Endothelial cell of umbilical vein (primary cell): ENCODE measurements around the gene CD79B. TPM values are rescaled to one million over a fixed set of nuclear protein-coding genes. Genes with fewer than 3 reads are reported as not detected.

ENCODE experiments used
- BruUV-seq: library from RNA; stranded (reverse); fragments of 400-500 nt; replicated peaks from 2 replicates; lab custom pipeline; 2021; lab: Mats Ljungman, UMichigan
- CTCF ChIA-PET: fragments of 300-600, 350-600 bp; sonication (Branson Sonifier 250); formaldehyde crosslinking; loops from one replicate; lab custom pipeline; 2021; ENCODE audit warnings: antibody characterized with exemption, inconsistent platforms; lab: Charles Lee
- POLR2A ChIA-PET: fragments of 300-600, 350-600 bp; sonication (Branson Sonifier 250); formaldehyde crosslinking; loops from one replicate; lab custom pipeline; 2021; ENCODE audit warnings: antibody characterized with exemption, inconsistent platforms; lab: Charles Lee
- DNase-seq: peaks from one replicate; pipeline ENCODE4 v3.0.0-alpha.2; 2011; ENCODE audit warnings: low read depth, low spot score
- FAIRE-seq: peaks from 2 replicates; lab custom pipeline; 2011; peaks lifted over from hg19 to GRCh38; lab: Jason Lieb, UNC
- H2AFZ ChIP-seq: 2 replicates; pipeline ENCODE4 v1.6.0; 2012; ENCODE audit warnings: low read depth, low read length, control low read depth, inconsistent platforms
- H3K27ac ChIP-seq: 2 replicates; pipeline ENCODE4 v1.5.1; 2011; ENCODE audit warnings: low read depth, mild to moderate bottlenecking, control low read depth, low read length, moderate library complexity; ENCODE audit not compliant: insufficient read depth
- H3K27me3 ChIP-seq, 2 experiments: 2 replicates each; pipeline versions ENCODE4 v1.6.0 to v1.6.1; 2011; ENCODE audit warnings: low read length in 2 of 2, mixed read lengths in 1 of 2; ENCODE audit not compliant: control insufficient read depth in 2 of 2, insufficient read depth in 2 of 2
- H3K36me3 ChIP-seq, 2 experiments: 2 replicates in 1 of 2; 3 replicates in 1 of 2; pipeline ENCODE4 v1.5.1; 2011; ENCODE audit warnings: low read length in 2 of 2, mild to moderate bottlenecking in 1 of 2, moderate library complexity in 1 of 2; ENCODE audit not compliant: control insufficient read depth in 2 of 2, insufficient read depth in 2 of 2; ENCODE audit errors: extremely low read depth in 1 of 2
- H3K4me1 ChIP-seq: 3 replicates; pipeline ENCODE4 v1.5.1; 2011; ENCODE audit warnings: mild to moderate bottlenecking, low read length; ENCODE audit not compliant: control insufficient read depth, insufficient read depth; ENCODE audit errors: extremely low read depth
- H3K4me2 ChIP-seq: 2 replicates; pipeline ENCODE4 v1.6.1; 2011; ENCODE audit warnings: low read length, control low read depth, mixed read lengths; ENCODE audit not compliant: insufficient read depth
- H3K4me3 ChIP-seq, 3 experiments: fragments of 200-600 bp in 1 of 3; sonication (generic), shearing (Covaris generic) in 1 of 3; replicated peaks in 1 of 3; 2 replicates each; pipeline ENCODE4 v1.5.1; 2011 to 2016; ENCODE audit warnings: control low read depth in 3 of 3, low read length in 3 of 3, mild to moderate bottlenecking in 2 of 3, inconsistent platforms in 1 of 3, low read depth in 1 of 3, moderate library complexity in 1 of 3; ENCODE audit not compliant: insufficient read depth in 1 of 3
- H3K79me2 ChIP-seq: 2 replicates; pipeline ENCODE4 v1.6.0; 2012; ENCODE audit warnings: low read length, inconsistent platforms; ENCODE audit not compliant: control insufficient read depth, insufficient read depth
- H3K9ac ChIP-seq: replicated peaks from 2 replicates; pipeline ENCODE3; 2011; ENCODE audit warnings: low read length, control low read depth; ENCODE audit not compliant: insufficient read depth; ENCODE audit errors: extremely low read depth
- H3K9me1 ChIP-seq: replicated peaks from 3 replicates; pipeline ENCODE4 v1.6.0; 2011; ENCODE audit warnings: mild to moderate bottlenecking, low read length; ENCODE audit not compliant: control insufficient read depth, insufficient read depth; ENCODE audit errors: extremely low read depth
- H3K9me3 ChIP-seq: replicated peaks from 2 replicates; pipeline ENCODE4 v1.5.1; 2012; ENCODE audit warnings: low read length, inconsistent platforms; ENCODE audit not compliant: control insufficient read depth, insufficient read depth
- H4K20me1 ChIP-seq: replicated peaks from 2 replicates; pipeline ENCODE3; 2011; ENCODE audit warnings: mild to moderate bottlenecking, low read length; ENCODE audit not compliant: control insufficient read depth, insufficient read depth; ENCODE audit errors: extremely low read depth
- FOS ChIP-seq: IDR thresholded peaks from 2 replicates; pipeline ENCODE4 v1.6.1; 2011; ENCODE audit warnings: mild to moderate bottlenecking, low read length, moderate library complexity, borderline replicate concordance; ENCODE audit not compliant: insufficient read depth
- POLR2A ChIP-seq: IDR thresholded peaks from 2 replicates; pipeline ENCODE4 v1.6.1; 2012; ENCODE audit warnings: low read depth, mild to moderate bottlenecking, control low read depth, low read length
- POLR2AphosphoS5 ChIP-seq: IDR thresholded peaks from 2 replicates; pipeline ENCODE4 v1.6.1; 2012; ENCODE audit warnings: low read depth, mild to moderate bottlenecking, control low read depth, low read length, moderate library complexity; ENCODE audit not compliant: insufficient read depth
- dilution Hi-C: fragments of 300-500 bp; cut with MboI; formaldehyde crosslinking; loops from one replicate; pipeline ENCODE4 v1.15.0; 2019; ENCODE audit warnings: low sequenced_read_pairs; ENCODE audit not compliant: extremely low pct_ligation_motif_present
- intact Hi-C: fragments of 100-400 bp; cut with micrococcal nuclease; formaldehyde crosslinking; loops from one replicate; pipeline ENCODE4 v1.10.0; 2022
- polyA plus RNA-seq, 4 experiments: library from polyadenylated mRNA; depleted of rRNA in 3 of 4; stranded (reverse) in 3 of 4; unstranded in 1 of 4; fragments of >200 nt; gene quantifications; 2 replicates each; pipeline versions ENCODE4 v1.2.1 to v1.2.3, GENCODE V29; 2011 to 2012; ENCODE audit warnings: missing spikeins in 1 of 4
- total RNA-seq: library from RNA; stranded (reverse); gene quantifications from 2 replicates; pipeline ENCODE4 v1.2.3, GENCODE V29; 2021
- TF ChIP-seq, protein P1 (sequence below), 2 donors: IDR thresholded peaks; 1 replicate in 1 of 2; 2 replicates in 1 of 2; pipeline ENCODE4 v1.5.1; 2011; ENCODE audit warnings: low read length in 2 of 2, mild to moderate bottlenecking in 2 of 2, moderate library complexity in 2 of 2, control low read depth in 1 of 2, inconsistent platforms in 1 of 2, low read depth in 1 of 2; ENCODE audit not compliant: insufficient read depth in 1 of 2; ENCODE audit errors: extremely low read depth in 1 of 2

Gene CD79B
- total and polyA plus RNA-seq, 2 donors (not counting 3 experiments of a cell fraction or from before 2014, with no cell fraction given), result 2.1 to 3.9 TPM

- H3K27me3 ChIP-seq, result no peaks in the 10 kb centered on the region
- H3K4me3 ChIP-seq, result no peak overlapping the region
- H3K4me2 ChIP-seq, result no peak overlapping the region
- no TSS peak for BruUV-seq
- H3K79me2 ChIP-seq, result no peaks in the 10 kb centered on the region
- dilution Hi-C loops (no loop called here), intact Hi-C loops (loop anchor here (2.0 kb wide), 1 partner anchor 43 kb away; no protein-coding TSS in a partner anchor)
- no peaks in the 10 kb centered on the region for H3K9me3 ChIP-seq
- FAIRE-seq, result no peak
- TF ChIP-seq FOS, result no peak
- TF ChIP-seq POLR2AphosphoS5, result no peak
- H4K20me1 ChIP-seq, result no peaks in the 10 kb centered on the region
- no peak overlapping the region for H3K9ac ChIP-seq
- no peak overlapping the region for H3K27ac ChIP-seq
- H2AFZ ChIP-seq, result no peak overlapping the region
- H3K36me3 ChIP-seq, result no peaks in the 10 kb centered on the region
- POLR2A ChIA-PET, result no interaction called here
- no peak for DNase-seq
- CTCF ChIA-PET, result interaction anchor here (2.2 to 3.0 kb wide), 7 partner anchors 28 to 186 kb away, joined by 16 to 108 read pairs (median 27); partner anchors contain the start of gene GH1
- no peaks in the 10 kb centered on the region for H3K9me1 ChIP-seq
- no peaks in the 10 kb centered on the region for H3K4me1 ChIP-seq
These were observed 15.7 kb upstream of the CD79B start for GRCh38 chr17:63947711-63948330.

DNA sequence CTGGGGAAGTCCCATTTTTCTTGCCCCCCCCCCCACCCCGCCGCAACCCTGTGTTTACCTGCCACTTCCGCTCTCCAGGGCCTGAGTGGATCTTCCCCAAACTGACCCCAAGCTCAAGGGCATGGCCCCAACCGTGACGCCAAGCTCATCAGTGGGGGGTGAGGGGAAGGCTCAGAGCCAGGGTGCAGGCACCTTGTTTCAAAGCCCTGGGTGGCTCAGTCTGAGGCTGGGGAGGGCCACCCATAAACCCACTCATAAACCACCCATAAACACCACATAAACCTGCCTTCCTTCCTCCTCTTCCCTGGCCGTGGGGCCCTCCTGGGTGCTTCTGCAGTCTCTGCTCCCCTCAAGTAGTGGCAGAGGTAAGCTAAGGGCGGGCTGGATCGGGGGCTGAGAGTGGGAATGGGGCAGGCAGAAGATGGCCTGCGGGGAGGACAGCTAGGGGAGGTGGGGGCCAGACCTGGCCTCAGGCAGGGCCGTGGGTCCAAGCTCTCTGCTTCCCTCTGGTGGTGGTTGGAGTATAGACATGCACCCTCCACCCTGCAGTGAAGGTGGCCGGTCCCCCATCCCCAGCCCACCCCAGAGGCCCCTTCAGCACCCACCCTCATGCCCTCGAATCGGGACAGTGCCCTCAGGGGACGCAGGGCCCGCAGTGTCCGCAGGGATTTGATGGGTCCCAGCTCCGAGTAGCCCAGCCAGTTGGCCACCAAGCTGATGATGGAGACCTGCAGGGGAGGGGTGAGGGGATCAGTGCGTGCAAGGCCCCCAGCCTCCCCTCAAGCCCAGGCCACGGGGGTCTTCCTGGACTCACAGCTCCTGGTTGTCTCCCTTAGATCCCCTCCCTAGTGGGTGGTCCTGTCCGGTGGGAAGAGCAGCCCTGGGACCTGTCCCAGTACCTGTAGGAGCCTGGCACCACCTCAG, 14.6 kb upstream of the CD79B start:
- CTCF ChIA-PET, result interaction anchor here (0.6 to 3.0 kb wide), 48 partner anchors 9 to 353 kb away, joined by 3 to 108 read pairs (median 6); partner anchors contain the start of genes CD79B, CSHL1, GH1 and ICAM2

More for the DNA sequence above, 14.6 kb upstream of the CD79B start:
- TF ChIP-seq, protein P1, sequence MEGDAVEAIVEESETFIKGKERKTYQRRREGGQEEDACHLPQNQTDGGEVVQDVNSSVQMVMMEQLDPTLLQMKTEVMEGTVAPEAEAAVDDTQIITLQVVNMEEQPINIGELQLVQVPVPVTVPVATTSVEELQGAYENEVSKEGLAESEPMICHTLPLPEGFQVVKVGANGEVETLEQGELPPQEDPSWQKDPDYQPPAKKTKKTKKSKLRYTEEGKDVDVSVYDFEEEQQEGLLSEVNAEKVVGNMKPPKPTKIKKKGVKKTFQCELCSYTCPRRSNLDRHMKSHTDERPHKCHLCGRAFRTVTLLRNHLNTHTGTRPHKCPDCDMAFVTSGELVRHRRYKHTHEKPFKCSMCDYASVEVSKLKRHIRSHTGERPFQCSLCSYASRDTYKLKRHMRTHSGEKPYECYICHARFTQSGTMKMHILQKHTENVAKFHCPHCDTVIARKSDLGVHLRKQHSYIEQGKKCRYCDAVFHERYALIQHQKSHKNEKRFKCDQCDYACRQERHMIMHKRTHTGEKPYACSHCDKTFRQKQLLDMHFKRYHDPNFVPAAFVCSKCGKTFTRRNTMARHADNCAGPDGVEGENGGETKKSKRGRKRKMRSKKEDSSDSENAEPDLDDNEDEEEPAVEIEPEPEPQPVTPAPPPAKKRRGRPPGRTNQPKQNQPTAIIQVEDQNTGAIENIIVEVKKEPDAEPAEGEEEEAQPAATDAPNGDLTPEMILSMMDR (IDR thresholded peaks at IDR 0.05; ENCODE audit: extremely low read depth in 1 of 2, insufficient read depth in 1 of 2, low read depth in 1 of 2, low read length in 2 of 2), result peak; percentile 38 to 94
- no peak for TF ChIP-seq POLR2A
- Histone ChIP-seq H3K4me1 (no peaks in the 10 kb centered on the region), H3K4me2 (no peak overlapping the region), H3K9me1 (no peaks in the 10 kb centered on the region), H3K79me2 (no peaks in the 10 kb centered on the region), H4K20me1 (no peaks in the 10 kb centered on the region), H3K9me3 (no peaks in the 10 kb centered on the region), H3K27me3 (no peaks in the 10 kb centered on the region), H2AFZ (no peak overlapping the region), H3K36me3 (no peaks in the 10 kb centered on the region), H3K27ac (no peak overlapping the region), H3K9ac (no peak overlapping the region), H3K4me3 (no peak overlapping the region)
- intact Hi-C loops, result loop anchor here (1.0 to 2.0 kb wide), 2 partner anchors 27 to 44 kb away; no protein-coding TSS in a partner anchor
- dilution Hi-C loops, result no loop called here
- FAIRE-seq (no peak), DNase-seq (peak; percentile 23)
- BruUV-seq, result no TSS peak
- POLR2A ChIA-PET, result no interaction called here
